NCI-H2029 (cell line): ENCODE data around the gene BLID.

ENCODE experiments used
- DNase-seq: peaks from one replicate; lab custom pipeline; 2025; lab: John Stamatoyannopoulos, UW

Gene BLID

GRCh38 chr11:122115524-122116379 is at the start of gene BLID:
BLID (minus strand) TSS chr11:122116215; CDS start chr11:122115922, 293 bp downstream.
- no peak for DNase-seq

- no peak for DNase-seq
These were observed 47.2 kb upstream of the BLID start for GRCh38 chr11:122163053-122163819.

GRCh38 chr11:122162095-122162494 is 46.1 kb upstream of the BLID start:
- DNase-seq = no peak

- no peak for DNase-seq
These were observed 45.0 kb upstream of the BLID start for GRCh38 chr11:122160841-122161590.

- no peak for DNase-seq
These were observed 43.8 kb upstream of the BLID start for GRCh38 chr11:122159861-122160260.

- DNase-seq = no peak
These were observed 43.2 kb upstream of the BLID start for GRCh38 chr11:122159173-122159721.

GRCh38 chr11:122158171-122158570 is 42.2 kb upstream of the BLID start:
- no peak for DNase-seq

- DNase-seq = no peak
These were observed 41.7 kb upstream of the BLID start for GRCh38 chr11:122157653-122158161.

GRCh38 chr11:122156940-122157382 is 40.9 kb upstream of the BLID start:
- DNase-seq = no peak

GRCh38 chr11:122155765-122156527 is 39.9 kb upstream of the BLID start:
- DNase-seq = no peak

GRCh38 chr11:122154994-122155393 is 39.0 kb upstream of the BLID start:
- DNase-seq = no peak

- no peak for DNase-seq
These were observed 38.2 kb upstream of the BLID start for GRCh38 chr11:122154227-122154626.

- DNase-seq = no peak
These were observed 37.7 kb upstream of the BLID start for GRCh38 chr11:122153746-122154145.

- no peak for DNase-seq
These were observed 34.5 kb upstream of the BLID start for GRCh38 chr11:122150216-122151124.

GRCh38 chr11:122149202-122149601 is 33.2 kb upstream of the BLID start:
- no peak for DNase-seq

GRCh38 chr11:122146475-122146874 is 30.5 kb upstream of the BLID start:
- no peak for DNase-seq

GRCh38 chr11:122145715-122146274 is 29.8 kb upstream of the BLID start:
- DNase-seq = no peak

GRCh38 chr11:122144752-122145151 is 28.7 kb upstream of the BLID start:
- DNase-seq = no peak

GRCh38 chr11:122141725-122142124 is 25.7 kb upstream of the BLID start:
- DNase-seq = no peak

- DNase-seq = no peak
These were observed 24.5 kb upstream of the BLID start for GRCh38 chr11:122140500-122140899.
